Sigmoid colon (tissue), 4 donors: ENCODE data around the gene INTS3.

Experiments used
- EP300 ChIP-seq, 4 donors: sonication (generic); formaldehyde crosslinking; IDR thresholded peaks; one replicate each; pipeline ENCODE4 v1.6.1; 2017; ENCODE audit warnings: antibody characterized with exemption in 4 of 4
- POLR2A ChIP-seq, 2 donors: fragments of 450-650 bp; IDR thresholded peaks; one replicate each; pipeline ENCODE4 v1.6.1; 2016; ENCODE audit warnings: antibody characterized with exemption in 2 of 2, mild to moderate bottlenecking in 2 of 2, moderate library complexity in 2 of 2
- POLR2AphosphoS5 ChIP-seq, 4 donors: sonication (generic); formaldehyde crosslinking; IDR thresholded peaks; one replicate each; pipeline ENCODE4 v1.6.1; 2017; ENCODE audit warnings: antibody characterized with exemption in 4 of 4
- TF ChIP-seq, protein P1 (sequence below), 4 experiments: fragments of 450-650 bp in 3 of 4; fragments of 200-600 bp in 1 of 4; IDR thresholded peaks; one replicate each; pipeline ENCODE4 v1.5.1; 2016 to 2019; ENCODE audit warnings: antibody characterized with exemption in 4 of 4, mild to moderate bottlenecking in 3 of 4, moderate library complexity in 2 of 4

DNA sequence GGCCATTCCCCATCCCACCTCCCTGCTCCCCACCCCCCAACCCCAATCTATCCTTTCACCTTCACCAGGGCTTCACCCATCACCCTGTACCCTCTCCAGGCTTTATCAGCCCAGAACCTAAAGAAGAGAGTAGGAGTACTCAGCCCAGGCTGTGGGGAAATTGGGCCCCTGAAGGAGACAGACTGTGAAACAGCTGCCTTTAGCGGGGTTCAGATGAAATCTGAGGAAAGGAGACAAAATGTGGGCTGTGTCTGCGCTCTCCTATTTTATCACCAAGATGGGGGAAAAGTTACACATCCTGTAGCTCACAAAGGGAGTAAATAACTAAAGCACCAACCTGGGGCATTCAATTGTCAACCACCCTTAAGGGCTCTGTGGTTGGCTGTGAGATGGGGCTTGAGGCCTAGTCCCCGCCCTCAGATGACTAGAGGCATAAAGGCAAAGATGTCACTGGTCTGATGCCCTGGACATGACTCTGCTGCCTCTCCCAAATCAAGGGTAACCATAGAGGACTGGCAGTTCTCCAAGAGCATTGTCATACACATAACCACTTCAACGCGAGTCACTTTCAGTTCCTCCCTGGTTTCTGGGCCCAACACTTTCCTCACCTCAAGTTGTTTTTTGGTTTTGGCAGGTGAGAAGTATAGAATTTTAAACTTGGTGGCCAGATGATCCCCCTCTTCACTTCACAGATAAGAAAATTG lies 77.3 kb downstream of the INTS3 start:
- TF ChIP-seq, protein P1, sequence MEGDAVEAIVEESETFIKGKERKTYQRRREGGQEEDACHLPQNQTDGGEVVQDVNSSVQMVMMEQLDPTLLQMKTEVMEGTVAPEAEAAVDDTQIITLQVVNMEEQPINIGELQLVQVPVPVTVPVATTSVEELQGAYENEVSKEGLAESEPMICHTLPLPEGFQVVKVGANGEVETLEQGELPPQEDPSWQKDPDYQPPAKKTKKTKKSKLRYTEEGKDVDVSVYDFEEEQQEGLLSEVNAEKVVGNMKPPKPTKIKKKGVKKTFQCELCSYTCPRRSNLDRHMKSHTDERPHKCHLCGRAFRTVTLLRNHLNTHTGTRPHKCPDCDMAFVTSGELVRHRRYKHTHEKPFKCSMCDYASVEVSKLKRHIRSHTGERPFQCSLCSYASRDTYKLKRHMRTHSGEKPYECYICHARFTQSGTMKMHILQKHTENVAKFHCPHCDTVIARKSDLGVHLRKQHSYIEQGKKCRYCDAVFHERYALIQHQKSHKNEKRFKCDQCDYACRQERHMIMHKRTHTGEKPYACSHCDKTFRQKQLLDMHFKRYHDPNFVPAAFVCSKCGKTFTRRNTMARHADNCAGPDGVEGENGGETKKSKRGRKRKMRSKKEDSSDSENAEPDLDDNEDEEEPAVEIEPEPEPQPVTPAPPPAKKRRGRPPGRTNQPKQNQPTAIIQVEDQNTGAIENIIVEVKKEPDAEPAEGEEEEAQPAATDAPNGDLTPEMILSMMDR (IDR thresholded peaks at IDR 0.05): no peak
- TF ChIP-seq EP300 (IDR thresholded peaks at IDR 0.05) (no peak), POLR2A (IDR thresholded peaks at IDR 0.05) (no peak), POLR2AphosphoS5 (IDR thresholded peaks at IDR 0.05) (peak in 1 of 4 donors; percentile 41)
